ENCODE data around the gene TAS2R60. TPM values are rescaled to one million over a fixed set of nuclear protein-coding genes. Genes with fewer than 3 reads are reported as not detected.

TAS2R60 gene
- total RNA-seq, 2 donors from 2014 or later: not detected

DNA sequence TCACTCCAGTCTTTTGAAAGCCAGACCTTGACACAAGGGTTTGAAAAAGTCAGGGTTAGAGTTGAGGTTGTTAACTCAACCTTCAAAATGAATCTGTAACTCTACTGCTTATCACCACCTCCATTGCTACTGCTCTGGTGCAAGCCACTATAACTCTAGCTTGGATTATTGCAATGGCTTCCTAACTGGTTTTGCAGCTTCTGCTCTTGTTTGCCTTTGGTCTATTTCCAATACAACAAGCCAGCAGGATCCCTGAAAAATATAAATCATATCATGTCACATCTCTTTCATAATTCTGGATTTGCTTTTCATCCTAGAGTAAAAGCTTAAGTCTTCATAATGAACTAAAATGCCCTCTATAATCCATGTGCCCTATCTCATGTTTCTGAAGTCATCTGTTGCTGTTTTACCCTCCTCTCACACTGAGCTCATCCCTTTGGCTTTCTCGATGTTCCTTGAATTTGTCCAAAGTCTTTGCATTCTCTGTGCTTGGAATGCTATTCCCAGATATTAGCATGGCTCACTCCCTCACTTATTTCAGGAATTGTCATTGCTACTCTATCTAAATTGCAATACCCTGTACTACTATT, 10.9 kb downstream of the TAS2R60 start:
- no peaks in the 10 kb centered on the region for H3K27me3 ChIP-seq
- no peaks in the 10 kb centered on the region for H3K4me1 ChIP-seq
- H3K36me3 ChIP-seq: no peaks in the 10 kb centered on the region
- H3K9me3 ChIP-seq: no peaks in the 10 kb centered on the region
- intact Hi-C loops (cut with DNase I): no loop called here
- no peak overlapping the region for H3K4me3 ChIP-seq
- TF ChIP-seq, protein P1, sequence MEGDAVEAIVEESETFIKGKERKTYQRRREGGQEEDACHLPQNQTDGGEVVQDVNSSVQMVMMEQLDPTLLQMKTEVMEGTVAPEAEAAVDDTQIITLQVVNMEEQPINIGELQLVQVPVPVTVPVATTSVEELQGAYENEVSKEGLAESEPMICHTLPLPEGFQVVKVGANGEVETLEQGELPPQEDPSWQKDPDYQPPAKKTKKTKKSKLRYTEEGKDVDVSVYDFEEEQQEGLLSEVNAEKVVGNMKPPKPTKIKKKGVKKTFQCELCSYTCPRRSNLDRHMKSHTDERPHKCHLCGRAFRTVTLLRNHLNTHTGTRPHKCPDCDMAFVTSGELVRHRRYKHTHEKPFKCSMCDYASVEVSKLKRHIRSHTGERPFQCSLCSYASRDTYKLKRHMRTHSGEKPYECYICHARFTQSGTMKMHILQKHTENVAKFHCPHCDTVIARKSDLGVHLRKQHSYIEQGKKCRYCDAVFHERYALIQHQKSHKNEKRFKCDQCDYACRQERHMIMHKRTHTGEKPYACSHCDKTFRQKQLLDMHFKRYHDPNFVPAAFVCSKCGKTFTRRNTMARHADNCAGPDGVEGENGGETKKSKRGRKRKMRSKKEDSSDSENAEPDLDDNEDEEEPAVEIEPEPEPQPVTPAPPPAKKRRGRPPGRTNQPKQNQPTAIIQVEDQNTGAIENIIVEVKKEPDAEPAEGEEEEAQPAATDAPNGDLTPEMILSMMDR (IDR thresholded peaks at IDR 0.05): no peak
- no peak overlapping the region for H3K27ac ChIP-seq
- no peak overlapping the region for H3K9ac ChIP-seq (ENCODE audit: low read depth in 2 of 2, low read length in 2 of 2)
- DNase-seq: no peak

DNA sequence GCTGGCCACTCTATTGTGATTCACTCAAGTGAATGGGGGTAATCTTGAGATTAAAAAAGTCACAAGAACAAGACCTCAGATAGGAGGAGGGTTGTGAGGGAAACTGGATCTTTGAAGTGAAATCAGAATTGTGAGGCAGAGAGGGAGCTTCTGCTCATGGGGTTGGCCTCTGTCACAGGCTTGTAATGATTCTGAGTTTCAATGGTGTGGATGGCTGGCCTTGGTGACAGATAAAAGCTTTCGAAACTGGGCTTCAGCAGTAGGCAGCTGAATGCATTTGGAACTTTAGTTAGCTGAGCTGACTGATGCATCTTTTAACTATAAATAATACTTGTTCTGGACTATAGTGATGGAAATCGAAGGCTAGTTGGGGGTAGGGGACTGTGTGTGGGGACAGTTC, 12.2 kb downstream of the TAS2R60 start:
- intact Hi-C loops (cut with DNase I): no loop called here
- no peak overlapping the region for H3K4me3 ChIP-seq
- TF ChIP-seq, protein P1 (IDR thresholded peaks at IDR 0.05): no peak

DNA sequence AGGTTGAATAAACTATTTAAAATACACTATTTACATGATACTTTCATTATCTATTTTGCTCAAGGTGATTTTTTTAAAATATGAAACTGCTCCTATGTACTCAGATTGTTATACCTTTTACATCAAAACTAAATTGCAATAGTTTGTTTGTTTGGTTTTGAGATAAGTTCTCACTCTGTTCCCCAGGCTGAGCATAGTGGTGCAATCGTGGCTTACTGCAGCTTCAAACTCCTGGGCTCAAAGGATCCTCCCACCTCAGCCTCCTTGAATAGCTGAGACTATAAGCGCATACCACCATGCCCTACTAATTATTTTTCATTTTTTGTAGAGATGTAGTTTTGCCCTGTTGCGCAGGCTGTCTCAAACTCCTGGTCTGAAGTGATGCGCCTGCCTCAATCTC, 12.7 kb downstream of the TAS2R60 start:
- Histone ChIP-seq H3K4me1 (no peaks in the 10 kb centered on the region), H3K4me3 (no peak overlapping the region), H3K9ac (ENCODE audit: low read depth in 2 of 2, low read length in 2 of 2) (no peak overlapping the region), H3K9me3 (no peaks in the 10 kb centered on the region), H3K27me3 (no peaks in the 10 kb centered on the region), H3K27ac (no peak overlapping the region), H3K36me3 (no peaks in the 10 kb centered on the region)
- intact Hi-C loops (cut with DNase I): no loop called here
- DNase-seq: no peak
- TF ChIP-seq, protein P1 (IDR thresholded peaks at IDR 0.05): no peak

More for the DNA sequence above, 12.2 kb downstream of the TAS2R60 start:
- Histone ChIP-seq H3K27ac (no peak overlapping the region), H3K4me1 (no peaks in the 10 kb centered on the region), H3K9me3 (no peaks in the 10 kb centered on the region), H3K27me3 (no peaks in the 10 kb centered on the region), H3K9ac (ENCODE audit: low read depth in 2 of 2, low read length in 2 of 2) (no peak overlapping the region), H3K36me3 (no peaks in the 10 kb centered on the region)
- DNase-seq: no peak

DNA sequence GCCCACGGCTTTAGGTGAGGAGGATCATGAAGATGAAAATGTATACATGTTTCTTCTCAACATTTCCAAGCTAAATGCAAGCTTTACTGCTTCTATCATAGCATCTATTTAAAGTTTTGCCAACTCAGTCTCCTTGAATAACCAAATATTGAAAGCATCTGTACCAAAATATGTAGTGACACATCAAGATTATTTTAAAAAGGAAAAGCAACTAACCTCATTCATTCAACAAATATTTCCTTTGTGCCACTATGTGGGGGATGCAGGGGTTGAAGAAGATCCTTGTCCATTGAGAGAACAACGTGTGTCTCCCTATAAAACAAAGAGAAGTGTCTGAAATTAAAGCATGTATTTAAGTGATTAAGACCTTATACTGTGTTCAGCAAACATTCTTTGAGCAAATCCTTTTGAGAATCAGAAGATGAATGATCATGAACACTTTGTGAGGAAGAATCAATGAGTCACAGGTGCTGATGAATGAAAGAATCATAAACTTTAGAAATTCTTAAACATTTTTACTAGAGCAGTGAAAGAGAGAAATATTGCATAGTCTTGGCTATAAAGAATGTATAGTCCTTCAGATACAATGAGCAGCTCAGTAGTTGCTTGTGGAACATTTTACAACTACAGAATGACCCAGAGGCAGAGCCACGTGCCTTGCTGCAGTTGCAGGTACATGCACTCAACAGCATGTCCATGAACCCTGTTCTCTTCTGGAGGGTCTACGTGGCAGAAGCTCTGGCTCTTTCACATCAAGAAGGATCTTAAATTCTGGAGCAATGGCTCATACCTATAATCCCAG, 13.9 kb downstream of the TAS2R60 start:
- intact Hi-C loops (cut with DNase I): no loop called here
- Histone ChIP-seq H3K4me3 (no peak overlapping the region), H3K9ac (ENCODE audit: low read depth in 2 of 2, low read length in 2 of 2) (no peak overlapping the region), H3K4me1 (no peaks in the 10 kb centered on the region), H3K36me3 (no peaks in the 10 kb centered on the region), H3K27ac (no peak overlapping the region), H3K27me3 (no peaks in the 10 kb centered on the region), H3K9me3 (no peaks in the 10 kb centered on the region)
- TF ChIP-seq, protein P1 (IDR thresholded peaks at IDR 0.05): no peak
- no peak for DNase-seq

DNA sequence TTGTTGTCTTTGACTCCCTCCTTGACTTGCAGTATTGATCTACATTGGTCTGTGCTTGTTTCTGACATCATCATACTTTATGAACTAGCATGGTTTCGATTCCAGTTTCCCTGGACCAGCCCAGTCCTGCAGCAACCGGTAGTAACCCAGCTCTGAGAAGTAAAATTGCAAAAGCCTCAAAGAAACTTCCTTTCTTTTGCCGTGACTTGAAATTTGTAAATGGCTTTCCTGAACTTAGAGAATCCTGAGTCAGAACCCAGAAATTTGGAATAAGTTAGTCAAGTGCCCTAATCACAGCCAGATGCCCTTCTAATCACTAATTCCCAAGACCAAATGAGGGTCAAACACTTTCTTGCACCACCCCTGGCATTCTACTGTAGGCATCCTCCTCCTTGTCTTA, 15.0 kb downstream of the TAS2R60 start:
- no peaks in the 10 kb centered on the region for H3K4me1 ChIP-seq
- H3K27me3 ChIP-seq: no peaks in the 10 kb centered on the region
- intact Hi-C loops (cut with DNase I): no loop called here
- no peaks in the 10 kb centered on the region for H3K36me3 ChIP-seq
- H3K4me3 ChIP-seq: no peak overlapping the region
- no peaks in the 10 kb centered on the region for H3K9me3 ChIP-seq
- TF ChIP-seq, protein P1 (IDR thresholded peaks at IDR 0.05): no peak
- no peak for DNase-seq
- no peak overlapping the region for H3K9ac ChIP-seq (ENCODE audit: low read depth in 2 of 2, low read length in 2 of 2)
- no peak overlapping the region for H3K27ac ChIP-seq

Data from colonic mucosa (tissue), 4 donors.